Gastroesophageal sphincter (tissue), 4 donors: ENCODE measurements around the gene TLE6. TPM values are rescaled to one million over a fixed set of nuclear protein-coding genes. Genes with fewer than 3 reads are reported as not detected.
A peak's percentile ranks its signal among the peaks of the same experiment; 100 is the strongest.

Experiments used
- ATAC-seq: fragments of 150-250 bp; one replicate; pipeline ENCODE4 v1.9.1; 2016; ENCODE audit warnings: mild to moderate bottlenecking, moderate library complexity
- H3K27ac ChIP-seq, 4 donors: fragments of 200-600 bp; sonication (generic) in 3 of 4; 1 replicate in 3 of 4; 2 replicates in 1 of 4; pipeline ENCODE4 v1.5.1; 2016 to 2019
- H3K27me3 ChIP-seq: fragments of 200-600 bp; sonication (generic); one replicate; pipeline ENCODE4 v1.5.1; 2019
- H3K36me3 ChIP-seq, 2 donors: fragments of 200-600 bp; sonication (generic); one replicate each; pipeline ENCODE4 v1.5.1; 2019; ENCODE audit warnings: control low read depth in 1 of 2
- H3K4me1 ChIP-seq, 3 donors: fragments of 200-600 bp; sonication (generic); 1 replicate in 2 of 3; 2 replicates in 1 of 3; pipeline ENCODE4 v1.5.1; 2016 to 2019; ENCODE audit warnings: control low read depth in 2 of 3
- H3K4me3 ChIP-seq, 2 donors: fragments of 200-600 bp; sonication (generic); one replicate each; pipeline ENCODE4 v1.5.1; 2019; ENCODE audit warnings: mild to moderate bottlenecking in 1 of 2, moderate library complexity in 1 of 2
- H3K9me3 ChIP-seq, 3 donors: fragments of 200-600 bp; sonication (generic); one replicate each; pipeline ENCODE4 v1.5.1; 2017 to 2019; ENCODE audit warnings: control low read depth in 2 of 3
- EP300 ChIP-seq: sonication (generic); formaldehyde crosslinking; IDR thresholded peaks from one replicate; pipeline ENCODE4 v1.6.1; 2017; ENCODE audit warnings: antibody characterized with exemption, mild to moderate bottlenecking
- POLR2A ChIP-seq, 2 donors: fragments of 450-650 bp; IDR thresholded peaks; one replicate each; pipeline ENCODE4 v1.6.1; 2017; ENCODE audit warnings: antibody characterized with exemption in 2 of 2, mild to moderate bottlenecking in 2 of 2, moderate library complexity in 1 of 2
- POLR2AphosphoS5 ChIP-seq: sonication (generic); formaldehyde crosslinking; IDR thresholded peaks from one replicate; pipeline ENCODE4 v1.6.1; 2017; ENCODE audit warnings: antibody characterized with exemption
- WGBS, 2 donors: methylation state at CpG; one replicate each; pipeline ENCODE4 v1.1.5; 2018; ENCODE audit warnings: low coverage in 1 of 2; 5-methylcytosine and 5-hydroxymethylcytosine counted together
- total RNA-seq, 4 donors: library from RNA; depleted of rRNA; stranded (reverse); fragments of >200 nt; gene quantifications; one replicate each; pipeline ENCODE4 v1.1.0, GENCODE V29; 2016
- TF ChIP-seq, protein P1 (sequence below), 4 experiments: fragments of 200-600 bp in 2 of 4; fragments of 450-650 bp in 2 of 4; sonication (generic) in 1 of 4; IDR thresholded peaks; one replicate each; pipeline ENCODE4 v1.5.1; 2017 to 2019; ENCODE audit warnings: antibody characterized with exemption in 4 of 4, mild to moderate bottlenecking in 2 of 4, moderate library complexity in 2 of 4

Gene TLE6
- total RNA-seq, 4 donors from 2014 or later: 0.19 to 0.64 (median 0.40) TPM; not detected in 1

DNA sequence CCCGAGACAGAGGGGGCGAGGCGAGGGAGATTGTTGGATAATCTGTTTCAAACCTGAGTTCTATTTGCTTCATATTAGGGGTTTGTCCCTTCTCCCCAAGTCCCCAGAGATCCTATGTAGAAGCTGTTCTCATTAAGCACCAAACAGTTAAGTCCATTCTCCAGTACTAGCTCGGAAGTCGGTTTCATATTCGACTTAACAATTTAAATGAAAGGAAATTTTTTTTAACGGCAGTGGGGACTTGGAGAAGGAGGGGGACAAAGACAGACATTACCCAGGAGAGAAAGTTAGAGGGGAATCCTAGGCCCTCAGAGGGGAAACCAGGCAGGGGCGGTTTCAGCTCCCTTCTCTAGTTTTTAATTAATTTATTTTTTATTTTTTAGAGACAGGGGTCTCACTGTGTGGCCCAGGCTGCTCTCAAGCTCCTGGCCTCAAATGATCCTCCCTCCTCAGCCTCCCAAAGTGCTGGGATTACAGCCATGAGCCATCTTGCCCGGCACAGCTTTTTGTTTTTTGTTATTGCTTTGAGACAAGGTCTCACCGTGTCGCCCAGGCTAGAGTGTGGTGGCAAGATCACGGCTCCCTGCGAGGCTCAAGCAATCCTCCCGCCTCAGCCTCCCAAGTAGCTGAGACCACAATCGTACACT is 65.4 kb downstream of the TLE6 start:
- peak overlapping the region in 1 of 4 donors; percentile 31 for H3K27ac ChIP-seq
- 32 to 39% methylated on average over 5 to 15 of the region's 15 CpGs for WGBS, 2 donors

More for the DNA sequence above, 65.4 kb downstream of the TLE6 start:
- H3K4me3 ChIP-seq: peak overlapping the region in 1 of 2 donors; percentile 24
- no peaks in the 10 kb centered on the region for H3K36me3 ChIP-seq
- H3K9me3 ChIP-seq: no peaks in the 10 kb centered on the region
- no peak for ATAC-seq
- H3K4me1 ChIP-seq: peaks cover 0 to 33% (median 3%) of the 10 kb centered on the region in 3 donors
- TF ChIP-seq POLR2A (IDR thresholded peaks at IDR 0.05): no peak
- no peak for TF ChIP-seq POLR2AphosphoS5
- TF ChIP-seq EP300: no peak
- TF ChIP-seq, protein P1, sequence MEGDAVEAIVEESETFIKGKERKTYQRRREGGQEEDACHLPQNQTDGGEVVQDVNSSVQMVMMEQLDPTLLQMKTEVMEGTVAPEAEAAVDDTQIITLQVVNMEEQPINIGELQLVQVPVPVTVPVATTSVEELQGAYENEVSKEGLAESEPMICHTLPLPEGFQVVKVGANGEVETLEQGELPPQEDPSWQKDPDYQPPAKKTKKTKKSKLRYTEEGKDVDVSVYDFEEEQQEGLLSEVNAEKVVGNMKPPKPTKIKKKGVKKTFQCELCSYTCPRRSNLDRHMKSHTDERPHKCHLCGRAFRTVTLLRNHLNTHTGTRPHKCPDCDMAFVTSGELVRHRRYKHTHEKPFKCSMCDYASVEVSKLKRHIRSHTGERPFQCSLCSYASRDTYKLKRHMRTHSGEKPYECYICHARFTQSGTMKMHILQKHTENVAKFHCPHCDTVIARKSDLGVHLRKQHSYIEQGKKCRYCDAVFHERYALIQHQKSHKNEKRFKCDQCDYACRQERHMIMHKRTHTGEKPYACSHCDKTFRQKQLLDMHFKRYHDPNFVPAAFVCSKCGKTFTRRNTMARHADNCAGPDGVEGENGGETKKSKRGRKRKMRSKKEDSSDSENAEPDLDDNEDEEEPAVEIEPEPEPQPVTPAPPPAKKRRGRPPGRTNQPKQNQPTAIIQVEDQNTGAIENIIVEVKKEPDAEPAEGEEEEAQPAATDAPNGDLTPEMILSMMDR (IDR thresholded peaks at IDR 0.05): no peak
- no peaks in the 10 kb centered on the region for H3K27me3 ChIP-seq

Other genes with a start within 250 kb of the TLE6 start
- gene SLC39A3, start 237.5 kb upstream of the TLE6 start, total RNA-seq: 10 to 100 TPM; 26.3 to 42.7 (median 30.7) TPM
- gene SGTA, start 194.3 kb upstream of the TLE6 start, total RNA-seq: 10 to 100 TPM; 45.3 to 65.5 (median 47.2) TPM
- gene THOP1, start 192.1 kb upstream of the TLE6 start, total RNA-seq: 10 to 100 TPM; 26.9 to 58.4 (median 38.7) TPM
- gene ZNF554, start 157.7 kb upstream of the TLE6 start, total RNA-seq: 1 to 10 TPM; 3.5 to 7.8 (median 5.5) TPM
- 10 to 100 TPM in 1 of 4 donors, 1 to 10 TPM in 3; 4.2 to 10.9 (median 7.6) TPM for gene ZNF555, start 136.1 kb upstream of the TLE6 start, total RNA-seq
- gene ZNF556, start 110.2 kb upstream of the TLE6 start, total RNA-seq: under 1 TPM in 3 of 4 donors, not detected in 1; 0.27 to 0.47 (median 0.27) TPM
- 1 to 10 TPM; 1.3 to 3.8 (median 2.8) TPM for gene ZNF57, start 76.6 kb upstream of the TLE6 start, total RNA-seq
- 1 to 10 TPM; 2.2 to 6.8 (median 3.4) TPM for gene ZNF77, start 32.6 kb upstream of the TLE6 start, total RNA-seq
- 10 to 100 TPM; 27.1 to 46.1 (median 34.4) TPM for gene TLE2, start 51.7 kb downstream of the TLE6 start, total RNA-seq
- gene TLE5, start 84.9 kb downstream of the TLE6 start, total RNA-seq: 100 to 1,000 TPM; 502 to 905 (median 558) TPM
- gene GNA11, start 116.8 kb downstream of the TLE6 start, total RNA-seq: 100 to 1,000 TPM in 1 of 4 donors, 10 to 100 TPM in 3; 68.4 to 154 (median 83.4) TPM
- gene GNA15, start 158.5 kb downstream of the TLE6 start, total RNA-seq: 1 to 10 TPM; 1.2 to 9.3 (median 5.7) TPM
- 1 to 10 TPM in 2 of 4 donors, under 1 TPM in 2; 0.20 to 1.9 (median 1.1) TPM for gene S1PR4, start 201.2 kb downstream of the TLE6 start, total RNA-seq
- gene NCLN, start 208.4 kb downstream of the TLE6 start, total RNA-seq: 10 to 100 TPM; 18.0 to 42.3 (median 29.2) TPM
- not detected for gene CELF5, start 247.1 kb downstream of the TLE6 start, total RNA-seq